Measurements from ENCODE around the gene CNOT6L.
"Not testable (repeated sequence)": the region's sequence is repeated elsewhere in the genome, so short reads cannot be mapped to it uniquely, and the experiment has no call there.

The CNOT6L gene

DNA sequence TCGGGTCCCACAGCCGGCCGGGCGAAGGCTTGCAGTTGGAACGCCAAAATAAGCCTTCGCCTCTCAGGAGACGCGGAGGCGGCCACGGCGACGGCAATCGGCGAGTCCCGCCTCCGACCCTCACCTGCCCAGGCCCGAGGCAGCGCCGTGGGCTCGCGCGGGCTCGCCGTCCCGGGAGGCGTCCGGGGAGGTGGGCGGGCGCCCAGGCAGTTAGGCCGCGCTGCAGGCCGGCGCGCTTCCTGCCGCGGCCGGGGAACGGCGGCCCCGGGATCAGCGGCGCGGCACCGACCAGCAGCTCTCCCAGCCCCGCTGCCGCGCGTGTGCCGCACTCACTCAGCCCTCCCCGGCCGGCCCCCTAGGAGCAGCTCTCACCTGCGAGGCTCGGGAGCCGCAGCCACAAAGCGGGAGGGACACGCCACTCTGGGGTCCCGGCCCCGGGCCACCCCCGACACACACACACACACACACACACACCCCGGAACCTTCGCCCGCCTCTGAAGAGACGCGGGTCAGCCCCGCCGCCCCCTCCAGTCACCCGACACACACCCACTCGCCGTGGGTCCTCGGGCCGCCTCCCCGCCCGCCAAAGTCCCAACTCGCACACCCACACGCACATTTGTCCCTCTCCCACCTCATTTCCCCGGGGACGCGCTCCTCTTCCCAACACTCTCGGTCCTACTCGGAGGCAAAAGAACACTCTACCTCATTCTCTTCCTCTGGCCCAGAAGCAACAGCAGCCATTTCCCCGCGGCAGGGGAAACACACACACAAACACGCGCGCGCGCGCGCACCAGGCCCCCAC is at the start of gene CNOT6L:
Gene CNOT6L (minus strand): TSS at position 767 of the 802 bp plus-strand sequence. CDS start 60 bp downstream, at position 707.
- DNase-seq (ENCODE audit: low spot score) = peak; percentile 85

DNA sequence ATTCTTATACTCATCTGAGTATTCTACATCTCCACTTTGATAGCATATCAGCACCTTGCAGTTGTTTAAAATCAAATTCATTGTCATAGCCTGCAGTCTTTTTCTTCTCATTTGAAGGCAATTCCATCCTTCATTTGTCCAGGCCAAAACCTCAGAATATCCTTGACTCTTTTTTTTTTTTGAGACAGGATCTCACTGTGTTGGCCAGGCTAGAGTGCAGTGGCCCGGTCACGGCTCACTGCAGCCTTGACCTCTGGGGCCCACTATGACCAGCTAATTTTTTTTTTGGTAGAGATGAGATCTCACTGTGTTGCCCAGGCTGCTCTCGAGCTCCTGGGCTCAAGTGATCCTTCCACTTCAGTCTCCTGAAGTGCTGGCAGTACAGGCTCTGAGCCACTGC is 46.1 kb upstream of the CNOT6L start:
- no peak for DNase-seq (ENCODE audit: low spot score)

DNA sequence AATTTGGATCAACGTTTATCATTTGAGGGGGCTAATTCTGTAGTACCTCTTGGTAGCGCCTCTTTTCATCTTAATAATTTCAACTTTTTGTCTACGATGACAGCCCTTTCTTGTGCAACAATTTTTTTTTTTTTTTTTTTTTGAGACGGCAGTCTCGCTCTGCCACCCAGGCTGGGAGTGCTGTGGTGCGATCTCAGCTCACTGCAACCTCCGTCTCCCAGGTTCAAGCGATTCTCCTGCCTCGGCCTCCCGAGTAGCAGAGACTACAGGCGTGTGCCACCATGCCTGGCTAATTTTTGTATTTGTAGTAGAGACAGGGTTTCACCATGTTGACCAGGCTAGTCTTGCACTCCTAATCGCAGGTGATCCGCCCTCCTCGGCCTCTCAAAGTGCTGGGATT is 44.2 kb upstream of the CNOT6L start:
- not testable (repeated sequence) for DNase-seq (ENCODE audit: low spot score)

DNA sequence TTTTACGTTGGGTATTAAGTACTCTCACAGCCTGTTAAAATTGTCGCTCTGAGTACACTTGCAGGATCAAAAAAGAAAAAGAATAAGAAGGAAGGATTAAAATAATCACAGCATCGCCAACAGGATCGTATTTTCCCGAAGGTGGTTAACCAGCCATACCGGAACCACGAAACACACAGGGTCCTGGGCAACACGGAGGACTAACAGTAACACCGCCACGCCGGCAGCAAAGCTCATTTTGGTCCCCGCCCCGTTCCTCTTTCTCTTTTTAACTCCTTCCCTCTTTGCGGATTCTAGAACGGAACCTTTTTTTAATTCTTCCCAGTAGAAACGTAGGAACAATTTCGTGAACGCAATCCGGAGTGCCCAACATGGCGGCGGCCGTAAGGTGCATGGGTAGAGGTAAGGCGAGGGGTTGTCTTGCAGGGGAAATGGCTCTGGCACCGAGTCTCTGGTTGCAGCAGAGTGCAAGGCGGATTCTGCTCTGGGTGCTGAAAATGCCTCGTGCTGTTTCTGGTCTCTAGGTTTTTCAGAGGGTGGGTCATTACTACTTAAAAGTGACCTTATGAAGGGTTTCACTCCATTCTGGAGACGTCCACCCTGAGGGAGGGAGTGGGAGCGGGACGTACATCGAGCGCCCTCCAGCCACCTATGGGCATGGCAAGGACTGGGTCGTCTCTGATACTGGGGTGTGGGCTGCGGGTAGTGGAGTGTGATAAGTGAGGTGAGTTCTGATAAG is 43.5 kb upstream of the CNOT6L start, which contains the start of gene MRPL1:
Gene MRPL1 (plus strand): TSS at position 353 of the 739 bp plus-strand sequence. CDS start 19 bp downstream, at position 372.
- peak; percentile 90 for DNase-seq (ENCODE audit: low spot score)

DNA sequence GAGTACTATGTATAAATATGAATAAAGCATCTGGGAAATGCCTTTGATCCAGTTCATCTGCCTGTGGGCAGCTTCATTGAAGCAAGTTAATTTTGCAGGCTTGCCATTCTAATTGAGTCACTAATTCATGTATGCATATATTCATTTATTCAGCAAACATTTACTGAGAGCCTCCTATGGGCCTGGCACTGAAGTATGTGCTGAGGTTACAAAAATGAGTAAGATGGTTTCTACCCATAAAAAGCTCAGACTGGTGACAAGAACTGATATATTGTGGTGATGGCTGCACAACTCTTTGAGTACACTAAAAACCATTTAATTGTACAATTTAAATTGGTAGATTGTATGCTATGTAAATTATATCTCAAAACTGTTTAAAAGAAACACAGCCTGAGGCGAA is 42.3 kb upstream of the CNOT6L start:
- DNase-seq (ENCODE audit: low spot score) = no peak

DNA sequence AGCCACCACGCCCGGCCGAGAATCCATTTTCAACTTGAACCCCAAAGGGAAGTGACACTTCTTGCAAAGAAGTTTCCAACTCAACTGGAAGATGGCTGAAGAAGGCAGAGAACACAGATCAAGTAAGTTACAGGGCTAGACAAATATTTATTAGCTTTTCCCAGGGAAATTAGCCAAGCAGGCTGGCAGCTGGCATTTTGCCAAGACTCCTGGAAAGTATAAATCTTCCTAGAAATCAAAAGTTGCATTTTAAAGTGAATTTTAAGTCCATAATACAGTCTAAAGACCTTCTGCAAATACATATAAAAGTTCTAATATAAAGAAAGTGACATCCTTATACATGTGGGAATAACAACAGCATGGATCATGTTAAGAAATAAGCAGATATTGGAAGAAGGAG is 40.1 kb upstream of the CNOT6L start:
- no peak for DNase-seq (ENCODE audit: low spot score)

DNA sequence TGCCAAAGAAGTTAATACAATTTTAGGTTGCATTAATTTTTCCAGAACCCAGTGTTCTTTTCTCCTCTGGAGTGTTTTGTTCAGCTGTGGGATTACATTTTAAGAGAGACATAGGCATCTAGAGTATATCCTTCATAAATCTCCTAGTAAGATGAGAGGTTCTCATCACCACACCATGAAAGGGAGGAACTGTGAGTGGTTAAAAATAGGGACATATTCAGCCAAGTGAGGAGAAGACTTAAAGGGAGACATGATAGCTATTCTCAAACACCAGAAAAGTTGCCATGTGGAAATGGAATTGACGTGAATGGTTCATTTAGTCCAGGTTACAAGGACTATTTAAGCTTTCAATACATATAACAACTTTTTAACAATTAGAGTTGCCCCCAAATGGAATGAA is 37.0 kb upstream of the CNOT6L start:
- DNase-seq (ENCODE audit: low spot score) = no peak

DNA sequence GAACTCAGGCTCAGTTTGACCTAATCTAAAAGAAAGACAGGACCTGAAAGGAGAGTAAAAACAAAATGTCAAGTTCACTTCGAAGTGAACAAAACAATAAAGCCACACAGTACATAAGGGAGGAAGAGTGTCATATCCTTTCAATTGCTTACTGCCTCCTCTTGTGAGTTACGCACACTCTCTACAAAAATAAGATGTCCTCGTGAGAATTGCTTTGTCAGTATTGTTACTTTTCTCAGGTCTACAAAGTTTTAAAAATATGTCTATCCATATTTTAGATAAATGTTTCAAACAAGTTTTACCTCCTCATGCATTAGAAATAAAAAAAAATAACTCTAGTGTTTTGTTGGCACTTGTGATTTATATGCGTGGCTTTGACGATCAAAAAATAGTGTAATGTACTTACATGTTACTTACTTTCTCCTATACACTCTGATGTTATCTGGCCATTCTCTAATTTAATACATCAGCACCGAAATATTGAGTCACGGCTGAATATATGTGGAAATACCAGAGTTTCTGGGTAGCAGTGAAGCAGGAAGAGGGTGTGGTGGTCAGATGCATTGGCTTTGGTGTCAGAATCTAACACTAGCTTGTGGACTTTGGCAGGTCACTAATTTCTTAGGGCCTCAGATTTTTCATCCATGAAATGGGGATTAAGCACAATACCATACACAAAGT is 35.4 kb upstream of the CNOT6L start:
- peak; percentile 56 for DNase-seq (ENCODE audit: low spot score)

DNA sequence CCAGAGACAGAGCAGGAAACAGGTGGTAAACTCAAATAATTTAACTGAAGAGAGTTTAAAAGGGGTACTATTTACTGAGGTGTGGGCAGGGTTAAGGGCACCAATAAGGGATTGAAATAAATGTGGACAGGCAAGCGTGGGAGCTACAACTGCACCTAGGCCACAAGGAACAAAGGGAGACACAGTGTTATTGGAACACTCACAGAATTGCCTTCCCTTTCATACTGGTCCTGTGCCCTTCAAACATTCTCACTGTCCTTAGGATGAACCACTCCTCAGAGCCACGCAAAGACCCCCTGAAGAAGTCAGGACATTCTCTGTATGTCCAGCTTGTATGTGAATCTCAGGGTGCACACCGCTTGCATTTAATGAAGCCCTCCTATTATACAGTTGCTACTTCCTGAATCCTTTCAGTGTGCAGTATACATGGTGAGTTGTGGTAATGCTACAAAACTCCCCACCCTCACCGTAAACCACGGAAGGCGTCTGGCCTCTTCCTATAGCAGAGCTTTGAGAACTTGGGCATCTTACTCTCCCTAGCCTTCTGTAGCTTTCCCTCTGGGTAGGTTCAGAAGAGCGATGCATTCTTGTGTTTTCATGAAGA is 33.8 kb upstream of the CNOT6L start:
- DNase-seq (ENCODE audit: low spot score) = peak; percentile 81

DNA sequence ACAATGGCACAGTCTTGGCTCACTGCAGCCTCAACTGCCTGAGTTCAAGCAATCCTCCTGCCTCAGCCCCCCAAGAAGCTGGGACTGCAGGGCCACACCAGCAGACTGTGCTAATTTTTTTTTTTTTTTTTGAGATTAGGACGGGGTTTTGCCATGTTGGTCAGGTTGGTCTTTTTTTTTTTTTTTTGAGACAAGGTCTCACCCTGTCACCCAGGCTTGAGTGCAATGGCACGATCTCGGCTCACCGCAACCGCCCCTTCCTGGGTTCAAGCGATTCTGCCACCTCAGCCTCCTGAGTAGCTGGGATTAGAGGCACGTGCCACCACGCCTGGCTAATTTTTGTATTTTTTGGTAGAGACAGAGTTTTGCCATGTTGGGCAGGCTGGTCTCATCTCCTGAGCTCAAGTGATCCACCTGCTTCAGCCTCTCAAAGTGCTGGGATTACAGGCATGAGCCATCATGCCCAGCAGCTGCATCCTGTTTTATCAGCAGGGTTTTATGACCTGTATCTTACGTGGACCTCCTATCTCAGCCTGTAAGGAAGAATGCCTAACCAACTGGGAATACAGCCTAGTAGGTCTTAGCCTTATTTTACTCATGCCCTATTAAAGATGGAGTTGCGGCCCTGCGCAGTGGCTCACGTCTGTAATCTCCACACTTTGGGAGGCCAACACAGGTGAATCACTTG is 30.3 kb upstream of the CNOT6L start:
- DNase-seq (ENCODE audit: low spot score) = no peak

DNA sequence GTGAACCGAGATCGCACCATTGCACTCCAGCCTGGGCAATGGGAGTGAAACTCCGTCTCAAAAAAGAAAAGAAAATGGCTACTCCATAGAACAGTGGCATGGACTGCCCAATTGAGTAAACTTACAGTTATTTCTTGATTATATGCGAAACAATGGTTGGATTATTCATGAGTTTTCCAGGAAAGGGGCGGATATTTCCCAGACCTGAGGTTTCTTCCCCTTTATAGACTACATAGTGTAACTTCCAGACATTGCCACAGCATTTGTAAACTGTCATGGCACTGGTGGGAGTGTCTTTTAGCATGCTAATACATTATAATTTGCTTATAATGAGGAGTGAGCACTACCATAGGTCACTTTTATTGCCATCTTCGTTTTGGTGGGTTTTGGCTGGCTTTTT is 29.3 kb upstream of the CNOT6L start:
- no peak for DNase-seq (ENCODE audit: low spot score)

DNA sequence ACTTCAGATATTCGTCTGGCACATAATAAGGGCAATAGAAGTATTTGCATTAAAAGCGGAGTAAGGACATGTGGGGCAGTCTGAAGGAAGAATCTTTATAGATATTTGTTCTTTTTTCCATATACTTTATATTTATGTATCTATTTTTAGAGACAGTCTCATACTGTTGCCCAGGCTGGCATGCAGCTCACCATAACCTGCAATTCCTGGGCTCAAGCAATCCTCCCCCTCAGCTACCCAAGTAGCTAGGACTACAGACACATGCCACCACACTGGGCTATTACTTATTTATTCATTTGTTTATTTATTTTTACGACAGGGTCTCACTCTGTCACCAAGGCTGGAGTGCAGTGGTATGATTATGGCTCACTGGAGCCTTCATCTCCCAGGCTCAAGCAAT is 26.8 kb upstream of the CNOT6L start:
- DNase-seq (ENCODE audit: low spot score) = no peak

DNA sequence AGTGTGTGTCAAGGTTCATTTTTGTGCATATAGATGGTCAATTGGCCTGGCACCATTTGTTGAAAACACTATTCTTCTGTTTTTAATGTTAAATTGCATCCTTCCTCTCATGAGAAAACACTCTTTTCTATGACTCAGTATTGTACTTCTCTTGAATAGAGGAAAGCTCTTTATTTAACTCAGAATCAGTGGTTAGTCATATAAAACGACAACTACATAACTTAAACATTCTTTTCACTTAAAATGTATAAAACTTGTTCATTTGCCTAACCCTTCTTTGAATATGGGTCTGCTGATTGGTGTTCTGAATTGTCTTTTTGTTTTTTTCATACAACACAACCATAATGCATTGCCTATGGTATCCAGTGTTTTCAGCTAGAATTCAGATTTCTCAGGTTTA is 26.2 kb upstream of the CNOT6L start:
- DNase-seq (ENCODE audit: low spot score) = no peak

DNA sequence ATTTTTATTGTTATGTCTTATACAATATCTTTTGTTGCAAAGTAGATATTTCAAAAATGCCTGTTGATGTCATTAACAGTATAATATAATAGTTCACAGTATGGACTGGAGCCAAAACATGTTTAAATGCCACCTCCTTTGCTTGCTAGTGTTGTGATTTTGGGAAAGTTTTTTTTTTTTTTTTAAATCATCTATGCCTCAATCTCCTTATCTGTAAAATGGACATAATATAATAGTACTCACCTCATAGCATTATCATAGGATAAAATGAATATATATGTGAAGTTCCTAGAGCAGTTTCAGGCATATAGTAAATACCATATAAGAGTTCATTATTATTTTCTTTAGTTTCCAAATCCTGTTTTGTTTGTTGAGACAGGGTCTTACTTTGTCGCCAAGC is 25.2 kb upstream of the CNOT6L start:
- DNase-seq (ENCODE audit: low spot score) = no peak

DNA sequence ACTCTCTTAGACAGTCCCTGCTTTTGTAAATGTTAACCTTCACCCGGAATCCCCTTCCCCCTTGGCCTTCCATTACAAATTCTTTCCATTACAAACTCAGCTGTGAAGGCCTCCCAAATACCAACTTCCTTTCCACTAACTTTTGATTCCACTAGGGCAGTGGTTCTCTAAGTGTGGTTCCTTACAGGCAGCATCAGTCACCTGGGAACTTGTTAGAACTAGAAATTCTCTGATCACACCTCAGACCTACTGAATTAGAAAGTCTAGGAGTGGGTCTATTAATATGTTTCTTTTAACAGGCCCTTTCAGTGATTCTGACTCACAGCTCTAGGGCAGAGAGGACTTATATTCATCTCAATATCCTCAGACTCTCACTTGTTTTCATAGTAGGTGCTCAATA is 24.5 kb upstream of the CNOT6L start:
- no peak for DNase-seq (ENCODE audit: low spot score)

DNA sequence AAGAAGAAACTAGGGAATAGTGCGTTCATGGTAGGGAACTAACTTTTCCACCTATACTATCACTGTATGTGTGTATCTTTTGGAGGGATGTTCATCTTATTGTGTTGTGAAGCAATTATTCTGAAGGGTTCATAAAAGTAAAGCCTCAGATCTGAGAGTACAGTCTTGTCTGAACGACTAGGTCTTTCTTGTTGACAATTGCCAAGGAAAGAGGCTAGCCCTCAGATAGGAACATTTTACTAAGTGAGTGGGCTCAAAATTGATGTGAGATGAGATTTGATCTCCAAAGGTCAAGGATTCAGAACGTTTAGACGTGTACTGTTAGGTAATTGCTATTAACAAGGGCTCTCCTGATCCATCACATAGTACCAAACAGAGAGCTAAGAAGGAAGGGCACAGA is 15.2 kb upstream of the CNOT6L start:
- DNase-seq (ENCODE audit: low spot score) = no peak

DNA sequence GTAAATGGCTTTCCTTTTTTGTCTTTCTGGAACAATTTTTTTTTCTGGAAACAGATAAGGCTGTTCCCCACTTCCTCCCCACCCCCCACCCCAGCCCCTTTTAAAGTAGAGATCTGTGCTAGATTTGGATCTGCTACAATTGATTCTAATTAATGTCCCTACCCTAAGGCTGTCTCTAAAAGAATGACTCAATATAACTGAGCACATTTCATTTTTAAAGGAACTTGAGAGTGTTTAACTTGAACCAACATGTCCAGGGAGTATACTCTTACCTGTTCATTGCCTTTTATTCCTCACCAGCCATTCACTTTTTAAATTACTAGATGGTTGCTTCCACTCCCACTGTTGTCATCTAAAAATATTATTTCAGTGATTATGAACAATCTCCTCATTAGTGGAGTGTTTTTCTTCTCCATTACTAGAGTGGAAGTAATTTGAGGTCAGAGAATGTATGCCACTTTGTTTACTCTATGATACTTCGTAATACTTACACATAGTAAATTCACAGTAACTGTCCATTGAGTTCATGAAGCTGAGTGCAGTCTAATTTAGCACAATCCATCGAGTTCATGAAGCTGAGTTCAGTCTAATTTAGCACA is 14.1 kb upstream of the CNOT6L start:
- no peak for DNase-seq (ENCODE audit: low spot score)

DNA sequence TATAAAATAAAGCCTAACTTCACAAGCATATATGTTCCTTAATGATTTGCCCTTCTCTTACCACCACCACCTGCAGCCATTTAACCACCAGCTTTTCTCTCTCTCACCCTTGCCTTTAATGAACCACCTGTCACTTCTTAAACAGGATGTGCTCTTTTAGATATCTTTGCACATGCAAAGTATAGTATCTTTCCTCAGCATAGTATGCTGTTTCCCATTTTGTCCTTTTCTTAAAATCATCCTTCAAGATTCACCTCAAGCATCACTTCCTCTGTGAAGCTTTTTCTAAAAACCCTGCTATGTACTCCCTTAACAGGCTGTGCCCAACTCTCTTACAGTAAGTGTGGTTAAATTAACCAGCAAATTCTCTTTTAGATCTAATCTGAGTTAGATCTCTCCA is 8.2 kb upstream of the CNOT6L start:
- DNase-seq (ENCODE audit: low spot score) = peak; percentile 33

DNA sequence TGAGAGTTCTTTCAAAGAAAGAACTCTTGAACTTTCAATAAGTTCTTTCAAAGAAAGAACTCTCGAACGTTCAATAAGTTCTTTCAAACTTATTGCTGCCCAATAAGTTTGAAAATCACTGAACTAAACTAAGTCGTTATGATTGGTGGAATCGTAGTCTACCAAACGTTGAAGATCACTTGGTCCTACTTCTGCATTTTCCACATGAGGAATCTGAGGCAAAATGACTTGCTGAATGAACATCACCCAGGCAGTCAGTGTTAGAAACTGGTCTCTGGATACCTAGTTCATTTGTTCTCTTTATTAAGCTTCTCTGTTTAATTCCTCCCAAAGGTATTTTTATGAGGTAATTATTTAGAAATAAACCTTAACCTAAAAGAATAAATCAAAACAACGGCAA is 7.1 kb upstream of the CNOT6L start:
- DNase-seq (ENCODE audit: low spot score) = no peak

DNA sequence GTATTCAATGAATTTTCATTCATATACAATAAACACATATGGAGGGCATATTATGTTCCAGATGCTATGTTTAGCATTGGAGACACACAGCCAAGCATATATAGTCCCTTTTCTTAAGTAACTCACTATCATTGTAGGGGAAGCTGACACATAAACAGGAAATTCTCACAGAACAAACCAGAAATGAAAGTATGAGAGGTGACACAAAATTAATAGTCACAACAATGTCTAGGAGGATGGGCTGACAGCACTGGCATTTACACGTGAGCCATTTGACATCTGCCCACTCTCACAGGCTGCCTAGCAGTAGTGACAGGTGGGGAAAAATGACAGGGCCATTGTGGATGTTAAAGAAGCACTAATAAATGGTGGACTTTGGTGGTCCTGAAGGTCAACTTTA is 2.6 kb upstream of the CNOT6L start:
- DNase-seq (ENCODE audit: low spot score) = peak; percentile 71

Data from CD4-positive, alpha-beta T cell treated with Interleukin-6 at 100 ng/mL for 8 hours (primary cell).